Measurements from ENCODE around the gene ITGA1.

ITGA1 gene

DNA sequence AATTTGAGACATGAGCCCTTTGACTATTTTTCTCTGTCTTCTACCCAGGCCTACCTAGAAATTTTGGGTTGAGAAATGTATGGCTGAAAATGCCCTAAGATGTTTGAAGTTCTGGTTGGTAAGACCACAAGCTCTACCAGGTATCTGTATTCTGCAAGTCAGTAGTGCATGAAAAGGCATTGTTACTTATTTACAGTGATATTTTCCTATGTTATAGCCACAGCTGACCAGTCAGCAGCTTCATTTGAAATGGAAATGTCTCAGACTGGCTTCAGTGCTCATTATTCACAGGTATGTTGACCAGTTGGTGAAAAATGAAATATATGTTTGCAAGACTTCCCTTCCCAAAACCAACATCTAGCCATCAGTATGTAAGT lies 109.5 kb downstream of the ITGA1 start:
- DNase-seq (ENCODE audit: low spot score) = no peak

- no peak for DNase-seq (ENCODE audit: low spot score)
These were observed 111.4 kb downstream of the ITGA1 start for GRCh38 chr5:52898961-52899680.

- DNase-seq (ENCODE audit: low spot score) = no peak
These were observed 115.4 kb downstream of the ITGA1 start for GRCh38 chr5:52903142-52903541.

DNA sequence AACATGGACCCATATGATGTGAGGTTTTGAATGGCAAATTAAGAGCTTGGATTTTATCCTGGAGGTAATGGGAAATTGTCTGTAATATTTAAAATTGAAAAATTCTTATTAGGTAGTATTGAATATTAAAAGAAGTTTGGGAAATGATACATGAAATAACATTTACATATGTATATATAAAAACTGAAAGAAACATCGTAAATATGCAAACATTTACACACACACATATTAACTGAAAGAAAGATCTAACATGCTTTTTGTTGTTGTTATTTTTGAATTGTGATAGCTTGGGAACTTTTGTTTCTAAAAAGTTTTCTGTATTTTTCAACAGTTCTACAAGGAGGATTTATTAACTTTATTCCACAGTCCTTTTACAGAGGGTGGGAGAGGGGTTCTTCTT lies 118.6 kb downstream of the ITGA1 start:
- no peak for DNase-seq (ENCODE audit: low spot score)

- no peak for DNase-seq (ENCODE audit: low spot score)
These were observed 119.1 kb downstream of the ITGA1 start for GRCh38 chr5:52906845-52907244.

DNA sequence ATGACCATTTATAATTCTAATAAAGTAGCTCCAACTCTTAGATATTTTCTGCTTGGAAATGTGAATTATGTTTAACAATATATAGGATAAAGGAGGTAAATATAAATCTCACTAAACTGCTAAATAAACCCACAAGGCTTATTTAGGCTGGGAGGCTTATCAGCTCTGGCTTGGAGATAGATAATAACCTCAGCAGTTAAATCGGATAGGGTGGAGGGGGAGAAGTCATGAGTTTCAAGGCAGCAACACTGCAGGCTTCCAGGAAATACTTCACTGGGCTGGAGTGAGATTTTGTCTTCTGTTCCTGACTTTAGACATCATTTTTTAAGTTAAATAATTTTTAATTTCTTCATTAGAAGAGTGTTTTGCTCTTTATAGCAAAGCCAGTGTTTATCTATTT lies 121.5 kb downstream of the ITGA1 start:
- no peak for DNase-seq (ENCODE audit: low spot score)

GRCh38 chr5:52910071-52910470 lies 122.4 kb downstream of the ITGA1 start:
- DNase-seq (ENCODE audit: low spot score) = no peak

- DNase-seq (ENCODE audit: low spot score) = peak; percentile 78
These were observed 127.6 kb downstream of the ITGA1 start for GRCh38 chr5:52915176-52915875.

DNA sequence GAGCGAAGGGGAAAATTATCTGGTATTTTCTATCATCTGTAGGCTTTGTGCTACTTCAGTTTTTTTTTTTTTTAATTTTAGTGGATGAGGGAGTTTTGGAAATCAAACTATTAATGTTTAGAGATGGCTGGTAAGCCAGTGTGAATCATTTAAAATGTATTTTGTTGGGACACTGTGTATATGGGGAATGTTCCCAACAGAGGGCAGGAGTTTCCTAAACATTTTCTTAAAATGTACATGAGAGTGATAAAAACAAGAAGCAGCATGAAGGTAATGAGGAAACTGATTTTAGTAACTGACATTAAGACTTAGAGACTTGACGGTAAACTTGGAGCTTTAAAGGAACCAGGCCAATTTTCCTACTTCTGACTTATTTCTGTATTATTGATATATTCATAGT lies 133.2 kb downstream of the ITGA1 start:
- DNase-seq (ENCODE audit: low spot score) = no peak

- DNase-seq (ENCODE audit: low spot score) = peak; percentile 77
These were observed 134.7 kb downstream of the ITGA1 start for GRCh38 chr5:52922384-52922783.

- DNase-seq (ENCODE audit: low spot score) = no peak
These were observed 136.7 kb downstream of the ITGA1 start for GRCh38 chr5:52924456-52924855.

DNA sequence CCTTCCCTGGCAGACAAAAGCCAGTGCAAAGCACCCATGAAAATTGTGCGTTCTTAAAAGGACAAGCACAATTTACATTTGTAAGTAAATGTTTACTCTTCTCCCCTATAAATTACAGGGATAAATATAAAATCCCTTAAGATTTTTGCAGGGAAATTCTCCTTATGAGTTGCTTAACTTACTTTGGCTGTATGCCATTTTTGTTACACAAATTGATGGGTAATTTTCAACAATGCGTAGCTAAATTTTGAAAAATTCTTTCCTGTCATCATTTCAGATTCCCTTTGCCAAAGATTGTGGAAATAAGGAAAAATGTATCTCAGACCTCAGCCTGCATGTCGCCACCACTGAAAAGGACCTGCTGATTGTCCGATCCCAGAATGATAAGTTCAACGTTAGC lies 137.3 kb downstream of the ITGA1 start:
- no peak for DNase-seq (ENCODE audit: low spot score)

GRCh38 chr5:52928689-52929088 lies 141.0 kb downstream of the ITGA1 start:
- DNase-seq (ENCODE audit: low spot score) = no peak

- no peak for DNase-seq (ENCODE audit: low spot score)
These were observed 150.5 kb downstream of the ITGA1 start for GRCh38 chr5:52938226-52938625.

- DNase-seq (ENCODE audit: low spot score) = no peak
These were observed 155.6 kb downstream of the ITGA1 start for GRCh38 chr5:52943285-52943684.

DNA sequence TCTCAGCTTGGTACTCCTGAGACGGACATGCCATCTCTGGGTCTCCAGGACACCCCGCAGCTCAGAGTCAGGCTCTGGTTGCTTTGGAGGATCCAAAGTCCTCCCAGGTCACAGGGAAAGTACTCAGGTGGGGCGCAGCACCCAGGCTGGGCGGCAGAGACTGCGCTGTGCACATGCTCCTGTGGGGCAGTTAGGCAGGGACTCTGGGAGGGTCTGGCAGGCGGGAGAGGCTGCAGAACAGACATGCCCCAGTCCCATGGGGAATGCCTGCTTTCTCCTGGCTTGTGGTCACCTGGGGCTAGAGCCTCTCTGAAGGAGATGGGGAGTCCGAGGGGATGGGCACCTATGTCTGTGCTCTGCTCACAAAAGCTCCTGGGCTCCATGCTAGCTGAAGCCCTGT lies 156.1 kb downstream of the ITGA1 start:
- DNase-seq (ENCODE audit: low spot score) = no peak

GRCh38 chr5:52945040-52945439 lies 157.3 kb downstream of the ITGA1 start:
- DNase-seq (ENCODE audit: low spot score) = no peak

- no peak for DNase-seq (ENCODE audit: low spot score)
These were observed 159.5 kb downstream of the ITGA1 start for GRCh38 chr5:52947208-52947607.

DNA sequence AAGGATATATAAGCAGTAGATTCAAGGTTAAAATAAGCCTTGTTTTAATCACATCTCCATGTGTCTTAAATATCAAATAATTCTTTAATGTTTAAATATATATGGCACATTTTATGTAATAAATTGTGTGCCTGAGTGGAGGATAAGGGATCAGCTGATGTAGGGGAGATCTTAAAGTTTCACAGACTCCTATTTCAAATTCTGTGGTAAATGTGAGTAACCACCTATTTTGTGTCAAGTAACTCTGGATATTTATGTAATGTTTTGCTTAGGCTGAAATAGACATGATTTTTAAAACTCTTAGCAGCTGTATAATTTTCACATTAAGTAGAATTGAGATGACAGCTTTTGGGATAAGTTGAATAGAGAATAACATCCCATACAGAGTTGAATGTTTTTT lies 160.1 kb downstream of the ITGA1 start:
- DNase-seq (ENCODE audit: low spot score) = no peak

DNA sequence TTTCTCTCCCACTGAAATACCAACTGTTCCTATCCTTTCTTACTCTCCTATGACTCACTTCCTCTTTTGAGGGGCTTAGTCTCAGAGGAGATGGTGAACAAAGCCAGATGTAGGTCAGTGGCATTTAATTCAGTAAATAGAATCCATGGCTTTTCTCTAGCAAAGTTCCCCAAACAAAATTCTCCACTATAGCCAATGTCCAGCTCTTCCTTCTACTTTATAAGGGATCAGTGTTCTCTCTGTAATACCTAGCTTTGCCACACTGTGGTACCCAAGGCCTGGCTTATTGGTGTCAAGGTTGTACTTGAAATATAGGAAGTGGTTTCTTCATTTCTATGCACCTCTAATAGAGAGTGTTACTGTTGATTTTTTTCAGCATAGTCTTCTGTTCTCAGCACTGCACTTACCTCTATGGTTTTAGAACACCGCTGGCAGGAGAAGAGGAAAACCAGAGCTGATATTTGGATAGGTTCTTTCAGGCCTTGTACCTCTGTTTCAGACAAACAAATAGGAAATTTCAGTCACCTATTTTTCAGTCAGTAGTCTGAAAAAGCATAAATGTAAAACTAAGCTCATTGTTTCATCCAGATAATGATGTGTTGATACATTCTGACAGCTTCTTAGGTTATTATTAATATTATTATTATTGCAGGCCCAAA lies 160.8 kb downstream of the ITGA1 start:
- DNase-seq (ENCODE audit: low spot score) = peak; percentile 81

DNA sequence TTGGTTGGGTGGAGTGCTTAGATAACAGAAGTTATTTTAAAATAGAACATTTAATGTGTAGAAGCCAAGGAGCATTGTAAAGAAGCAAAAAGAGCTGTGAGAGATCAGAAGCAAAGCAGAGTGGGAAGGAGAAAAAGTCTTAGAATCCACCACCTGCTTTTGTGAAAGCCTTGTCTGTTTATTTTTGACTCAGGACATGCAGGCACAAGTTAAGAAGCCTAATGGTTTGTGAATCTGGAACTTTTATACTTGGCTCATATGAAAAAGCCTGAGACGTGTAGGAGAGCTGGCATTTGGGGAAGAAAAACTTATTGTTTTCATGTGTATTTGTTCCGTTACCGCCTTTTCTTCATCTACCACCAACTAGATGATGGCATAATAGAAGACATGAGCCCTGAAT lies 163.0 kb downstream of the ITGA1 start:
- no peak for DNase-seq (ENCODE audit: low spot score)

DNA sequence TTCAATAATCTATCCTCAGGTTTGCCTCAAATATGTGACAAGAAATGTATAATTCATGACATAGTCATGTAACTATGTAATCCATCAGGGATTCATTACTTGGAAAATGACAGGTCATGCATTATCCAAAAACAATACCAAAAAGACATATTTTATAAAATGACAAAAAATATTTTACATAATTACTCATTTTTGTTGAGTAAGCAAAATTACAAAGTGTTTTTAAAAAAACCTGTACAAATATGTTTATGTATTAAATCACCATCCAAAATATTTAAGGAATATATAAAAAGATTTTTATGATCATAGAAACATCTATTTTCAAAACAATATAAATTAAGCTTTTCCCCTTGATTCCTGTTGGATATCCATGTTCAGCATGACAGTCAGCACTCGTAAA lies 164.8 kb downstream of the ITGA1 start:
- DNase-seq (ENCODE audit: low spot score) = no peak

GRCh38 chr5:52956014-52956413 lies 168.3 kb downstream of the ITGA1 start:
- DNase-seq (ENCODE audit: low spot score) = no peak

Measured in LoVo (cell line).